CD4-positive, alpha-beta T cell treated with Interleukin-6 for 4 hours (primary cell): ENCODE data around the gene PALB2.
A peak's percentile ranks its signal among the peaks of the same experiment; 100 is the strongest.

Experiments
- DNase-seq: peaks from one replicate; pipeline ENCODE4 v3.0.0-alpha.2; 2020; ENCODE audit warnings: mixed read lengths

PALB2 gene

GRCh38 chr16:23640931-23641765 is at the start of gene PALB2, which contains the start of gene DCTN5:
Gene PALB2, minus strand, starts transcription at chr16:23641310. Its CDS starts 153 bp downstream, at chr16:23641157.
Gene DCTN5, plus strand, starts transcription at chr16:23641466. Its CDS starts 77 bp downstream, at chr16:23641543.
- DNase-seq = peak; percentile 86

- no peak for DNase-seq
These were observed 48.5 kb upstream of the PALB2 start for GRCh38 chr16:23689442-23690187.

- DNase-seq = no peak
These were observed 46.1 kb upstream of the PALB2 start for GRCh38 chr16:23687034-23687808.

GRCh38 chr16:23683487-23683886 is 42.4 kb upstream of the PALB2 start:
- DNase-seq = no peak

- DNase-seq = no peak
These were observed 41.1 kb upstream of the PALB2 start for GRCh38 chr16:23682181-23682580.

- no peak for DNase-seq
These were observed 38.9 kb upstream of the PALB2 start for GRCh38 chr16:23679986-23680336.

GRCh38 chr16:23679274-23679985 is 38.3 kb upstream of the PALB2 start:
- DNase-seq = no peak

GRCh38 chr16:23678430-23679273 is 37.5 kb upstream of the PALB2 start, which contains the start of gene PLK1:
Gene PLK1, plus strand, starts transcription at chr16:23678889. Its CDS starts 44 bp downstream, at chr16:23678933.
- peak; percentile 71 for DNase-seq

GRCh38 chr16:23676924-23677480 is 35.9 kb upstream of the PALB2 start:
- DNase-seq = no peak

GRCh38 chr16:23673971-23674614 is 33.0 kb upstream of the PALB2 start:
- DNase-seq = no peak

- no peak for DNase-seq
These were observed 29.1 kb upstream of the PALB2 start for GRCh38 chr16:23670137-23670776.

GRCh38 chr16:23668873-23669272 is 27.8 kb upstream of the PALB2 start:
- DNase-seq = no peak

GRCh38 chr16:23668225-23668624 is 27.1 kb upstream of the PALB2 start:
- no peak for DNase-seq

GRCh38 chr16:23667355-23667659 is 26.2 kb upstream of the PALB2 start:
- no peak for DNase-seq

- no peak for DNase-seq
These were observed 25.7 kb upstream of the PALB2 start for GRCh38 chr16:23666571-23667354.

- no peak for DNase-seq
These were observed 22.8 kb upstream of the PALB2 start for GRCh38 chr16:23663918-23664317.

GRCh38 chr16:23651943-23652468 is 10.9 kb upstream of the PALB2 start:
- DNase-seq = no peak

- DNase-seq = no peak
These were observed 9.7 kb upstream of the PALB2 start for GRCh38 chr16:23650674-23651416.
